B cell (primary cell): Measurements from ENCODE around the gene IL10RA.
"Not testable (repeated sequence)": the region's sequence is repeated elsewhere in the genome, so short reads cannot be mapped to it uniquely, and the experiment has no call there.

Experiments
- CTCF ChIP-seq: fragments of 200-600 bp; IDR thresholded peaks from one replicate; pipeline ENCODE4 v1.8.0; 2022; ENCODE audit warnings: antibody characterized with exemption, mild to moderate bottlenecking
- EZH2 ChIP-seq: IDR thresholded peaks from 2 replicates; pipeline ENCODE4 v1.6.1; 2012; ENCODE audit warnings: borderline replicate concordance, low read depth, mild to moderate bottlenecking, moderate library complexity, low read length; ENCODE audit not compliant: insufficient read depth, poor library complexity, severe bottlenecking

GRCh38 chr11:117948466-117948865 lies 37.7 kb upstream of the IL10RA start:
- TF ChIP-seq CTCF, EZH2: not testable (repeated sequence)
